GM19099 (cell line): ENCODE results near the gene WFDC8.

Source experiments
- POLR2A ChIP-seq: IDR thresholded peaks from 3 replicates; pipeline ENCODE4 v1.6.1; 2011; ENCODE audit warnings: low read depth; ENCODE audit not compliant: insufficient read length; ENCODE audit errors: extremely low read depth

The WFDC8 gene

GRCh38 chr20:45564760-45565276 lies 14.3 kb downstream of the WFDC8 start:
- TF ChIP-seq POLR2A: no peak

DNA sequence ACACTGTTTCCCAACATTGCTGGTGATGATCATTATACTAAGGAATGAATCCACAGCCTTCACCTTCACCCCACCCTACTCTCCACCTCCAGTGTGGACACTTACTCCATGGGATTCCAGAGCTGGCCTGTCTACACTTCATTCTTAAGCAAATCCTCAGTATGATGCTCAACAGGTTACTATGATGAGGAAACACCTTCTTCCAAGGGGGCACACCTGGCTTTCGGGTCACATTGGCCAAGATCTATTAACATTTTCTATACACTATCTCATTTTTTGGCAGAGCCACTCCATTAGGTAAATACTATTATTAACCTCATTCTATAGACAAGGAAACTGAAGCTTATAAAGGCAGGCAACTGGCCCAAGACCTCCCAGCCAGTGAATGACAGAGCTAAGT lies 23.9 kb downstream of the WFDC8 start:
- no peak for TF ChIP-seq POLR2A

- TF ChIP-seq POLR2A: no peak
Observed at GRCh38 chr20:45552456-45552855, 26.6 kb downstream of the WFDC8 start.

GRCh38 chr20:45550765-45551164 lies 28.3 kb downstream of the WFDC8 start:
- TF ChIP-seq POLR2A: no peak

GRCh38 chr20:45548410-45548809 lies 30.7 kb downstream of the WFDC8 start:
- no peak for TF ChIP-seq POLR2A

- no peak for TF ChIP-seq POLR2A
Observed at GRCh38 chr20:45547206-45547770, 31.8 kb downstream of the WFDC8 start, which contains the start of gene EPPIN. Gene EPPIN (minus strand): TSS chr20:45547401. CDS start chr20:45547357, 44 bp downstream.

- no peak for TF ChIP-seq POLR2A
Observed at GRCh38 chr20:45545754-45546453, 33.2 kb downstream of the WFDC8 start.

DNA sequence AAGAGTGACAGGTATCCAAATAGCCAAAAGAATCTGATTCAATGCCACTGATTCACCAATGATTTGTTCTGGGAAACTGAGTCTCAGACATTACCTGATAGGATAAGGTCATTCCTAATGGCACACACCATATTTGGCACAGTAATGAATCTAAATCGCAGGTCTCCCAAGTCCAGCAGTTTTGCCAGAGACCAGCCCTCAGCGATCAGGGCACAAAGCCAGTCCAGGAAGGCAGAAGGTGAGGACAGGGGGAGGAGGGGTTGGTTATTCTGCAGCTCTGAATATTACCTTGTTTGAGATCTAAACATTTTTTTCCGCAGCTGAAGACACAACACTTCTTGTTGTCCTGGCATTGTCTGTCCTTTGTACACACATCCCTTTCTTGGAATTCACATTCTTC lies 33.7 kb downstream of the WFDC8 start:
- TF ChIP-seq POLR2A: no peak

DNA sequence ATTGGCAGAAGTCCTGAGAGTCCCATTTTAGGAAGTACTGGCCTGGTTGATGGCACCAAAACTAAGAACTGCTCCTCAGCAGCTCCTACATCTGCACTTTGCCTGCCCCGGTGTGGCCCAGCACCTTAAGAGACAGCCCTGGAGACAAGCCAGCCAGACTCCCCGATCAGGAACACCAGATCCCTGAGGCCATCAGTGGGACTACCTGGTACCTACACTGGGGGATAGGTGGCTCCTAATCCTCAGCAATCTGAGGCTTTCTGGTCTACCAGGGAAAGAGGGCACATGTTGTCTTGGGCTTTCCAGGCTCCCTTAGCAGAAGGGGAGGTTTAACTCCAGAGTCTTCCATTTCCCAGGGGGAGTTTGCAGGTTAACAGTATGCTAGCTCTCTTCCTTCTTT lies 39.7 kb downstream of the WFDC8 start, which contains the start of gene WFDC6:
WFDC6 (minus strand) TSS at position 101 of the 400 bp plus-strand sequence; CDS start at position 26, 75 bp downstream.
- TF ChIP-seq POLR2A: no peak

DNA sequence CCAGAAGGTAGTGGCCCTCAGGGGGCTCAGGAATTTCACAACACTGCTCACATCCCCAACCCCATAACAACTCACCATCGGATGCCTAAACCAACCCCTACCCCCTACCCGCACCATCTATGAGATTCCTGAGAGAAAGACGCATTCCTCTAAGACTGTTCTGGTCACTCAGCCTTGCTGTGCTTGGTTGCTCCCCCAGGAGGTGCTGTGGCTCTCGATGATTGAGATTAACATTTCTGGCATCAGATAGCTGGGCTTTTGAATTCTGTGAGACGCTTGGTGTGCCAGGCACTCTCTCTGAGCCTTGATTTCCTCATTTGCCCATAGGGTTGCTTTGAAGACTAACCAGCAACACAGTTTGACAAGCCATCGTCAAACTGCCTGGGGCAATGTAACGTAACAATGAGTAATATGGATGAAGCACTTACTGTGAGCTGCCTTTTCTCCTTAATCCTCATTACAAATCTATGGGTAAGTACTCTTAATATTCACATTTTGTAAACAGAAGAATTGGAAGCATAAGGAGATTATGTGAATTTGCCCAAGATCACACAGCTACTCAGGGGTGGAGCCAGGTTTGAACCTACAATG lies 40.8 kb downstream of the WFDC8 start:
- no peak for TF ChIP-seq POLR2A

GRCh38 chr20:45527294-45527693 lies 51.8 kb downstream of the WFDC8 start:
- TF ChIP-seq POLR2A: no peak

DNA sequence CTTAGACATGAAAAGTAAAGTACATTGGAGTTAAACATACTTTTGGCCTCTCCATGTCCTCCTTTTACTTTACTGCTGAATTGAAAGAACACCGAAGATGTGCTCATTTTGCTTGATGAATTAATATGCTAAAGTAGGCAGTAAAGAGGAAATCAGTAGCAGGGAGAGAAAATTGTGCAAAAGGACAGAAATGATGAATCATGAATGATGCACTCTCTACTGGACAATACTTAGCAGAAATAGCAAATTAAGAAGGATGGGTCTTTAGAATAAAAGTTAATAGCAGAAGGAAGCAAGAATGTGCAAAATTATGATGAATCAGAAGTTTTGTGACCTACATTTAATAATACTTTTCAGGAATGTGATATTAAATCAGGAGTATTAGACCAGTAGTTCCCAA lies 55.3 kb downstream of the WFDC8 start:
- TF ChIP-seq POLR2A: no peak

DNA sequence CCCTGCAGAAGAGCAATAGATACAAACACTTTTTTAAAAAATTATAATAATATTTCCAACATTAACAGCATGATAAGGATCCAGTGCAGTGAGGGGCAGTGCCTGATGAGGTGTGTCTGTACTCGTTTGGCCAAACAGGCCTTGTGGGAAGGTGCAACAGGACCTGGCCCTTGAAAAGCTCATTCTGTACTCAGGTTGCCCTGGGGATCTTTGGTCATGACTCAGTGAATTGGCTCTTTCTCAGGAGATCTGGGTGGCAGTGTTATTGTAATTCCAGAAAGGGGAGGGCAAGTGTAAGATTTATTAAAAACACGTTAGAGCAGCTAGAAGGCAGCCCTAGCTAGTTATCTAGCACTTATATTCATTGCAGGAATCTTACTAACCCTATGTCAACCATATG lies 60.8 kb downstream of the WFDC8 start:
- TF ChIP-seq POLR2A: no peak

- TF ChIP-seq POLR2A: no peak
Observed at GRCh38 chr20:45515147-45515913, 63.8 kb downstream of the WFDC8 start, which contains the start of gene SPINT3. Gene SPINT3 (minus strand): TSS chr20:45515622. CDS start chr20:45515608, 14 bp downstream.

GRCh38 chr20:45510242-45510862 lies 68.7 kb downstream of the WFDC8 start:
- TF ChIP-seq POLR2A: no peak

- TF ChIP-seq POLR2A: no peak
Observed at GRCh38 chr20:45509091-45509490, 70.0 kb downstream of the WFDC8 start.
